Brain microvascular endothelial cell (primary cell): Measurements from ENCODE around the gene PBRM1.

Source experiments
- DNase-seq: peaks from one replicate; pipeline ENCODE4 v3.0.0-alpha.2; 2020
- H3K27ac ChIP-seq: fragments of 250-450 bp; sonication (Bioruptor Pico); 2 replicates; pipeline ENCODE4 v1.5.1; 2020; ENCODE audit warnings: mild to moderate bottlenecking, moderate library complexity
- H3K27me3 ChIP-seq: fragments of 250-450 bp; sonication (Bioruptor Pico); replicated peaks from 2 replicates; pipeline ENCODE4 v1.5.1; 2020; ENCODE audit warnings: mild to moderate bottlenecking
- H3K36me3 ChIP-seq: fragments of 250-450 bp; sonication (Bioruptor Pico); replicated peaks from 2 replicates; pipeline ENCODE4 v1.5.1; 2020; ENCODE audit warnings: mild to moderate bottlenecking
- H3K4me3 ChIP-seq: 2 replicates; pipeline ENCODE4 v1.5.1; 2011; ENCODE audit warnings: low read depth, mild to moderate bottlenecking, control low read depth, low read length, moderate library complexity
- in situ Hi-C: cut with HindIII; loops from 2 replicates; pipeline ENCODE4 v1.10.0; 2017; ENCODE audit warnings: low sequenced_read_pairs, low pct_ligation_motif_present
- TF ChIP-seq, protein P1 (sequence below): IDR thresholded peaks from 2 replicates; pipeline ENCODE4 v1.5.1; 2011; ENCODE audit warnings: low read depth, mild to moderate bottlenecking, moderate library complexity, low read length, control low read depth, inconsistent platforms; ENCODE audit errors: missing control alignments

Gene PBRM1

GRCh38 chr3:52660046-52660445, 25.7 kb downstream of the PBRM1 start:
- no peak overlapping the region for H3K27ac ChIP-seq
- TF ChIP-seq, protein P1, sequence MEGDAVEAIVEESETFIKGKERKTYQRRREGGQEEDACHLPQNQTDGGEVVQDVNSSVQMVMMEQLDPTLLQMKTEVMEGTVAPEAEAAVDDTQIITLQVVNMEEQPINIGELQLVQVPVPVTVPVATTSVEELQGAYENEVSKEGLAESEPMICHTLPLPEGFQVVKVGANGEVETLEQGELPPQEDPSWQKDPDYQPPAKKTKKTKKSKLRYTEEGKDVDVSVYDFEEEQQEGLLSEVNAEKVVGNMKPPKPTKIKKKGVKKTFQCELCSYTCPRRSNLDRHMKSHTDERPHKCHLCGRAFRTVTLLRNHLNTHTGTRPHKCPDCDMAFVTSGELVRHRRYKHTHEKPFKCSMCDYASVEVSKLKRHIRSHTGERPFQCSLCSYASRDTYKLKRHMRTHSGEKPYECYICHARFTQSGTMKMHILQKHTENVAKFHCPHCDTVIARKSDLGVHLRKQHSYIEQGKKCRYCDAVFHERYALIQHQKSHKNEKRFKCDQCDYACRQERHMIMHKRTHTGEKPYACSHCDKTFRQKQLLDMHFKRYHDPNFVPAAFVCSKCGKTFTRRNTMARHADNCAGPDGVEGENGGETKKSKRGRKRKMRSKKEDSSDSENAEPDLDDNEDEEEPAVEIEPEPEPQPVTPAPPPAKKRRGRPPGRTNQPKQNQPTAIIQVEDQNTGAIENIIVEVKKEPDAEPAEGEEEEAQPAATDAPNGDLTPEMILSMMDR: no peak
- peaks cover 55% of the 10 kb centered on the region for H3K36me3 ChIP-seq

GRCh38 chr3:52655895-52656294, 29.8 kb downstream of the PBRM1 start:
- no peak overlapping the region for H3K27ac ChIP-seq
- H3K27me3 ChIP-seq: no peaks in the 10 kb centered on the region
- DNase-seq: no peak
- TF ChIP-seq, protein P1: no peak
- no peak overlapping the region for H3K4me3 ChIP-seq
- in situ Hi-C loops: no loop called here
- H3K36me3 ChIP-seq: peaks cover 68% of the 10 kb centered on the region

More at GRCh38 chr3:52660046-52660445, 25.7 kb downstream of the PBRM1 start:
- DNase-seq: no peak
- in situ Hi-C loops: no loop called here
- Histone ChIP-seq H3K27me3 (no peaks in the 10 kb centered on the region), H3K4me3 (no peak overlapping the region)

DNA sequence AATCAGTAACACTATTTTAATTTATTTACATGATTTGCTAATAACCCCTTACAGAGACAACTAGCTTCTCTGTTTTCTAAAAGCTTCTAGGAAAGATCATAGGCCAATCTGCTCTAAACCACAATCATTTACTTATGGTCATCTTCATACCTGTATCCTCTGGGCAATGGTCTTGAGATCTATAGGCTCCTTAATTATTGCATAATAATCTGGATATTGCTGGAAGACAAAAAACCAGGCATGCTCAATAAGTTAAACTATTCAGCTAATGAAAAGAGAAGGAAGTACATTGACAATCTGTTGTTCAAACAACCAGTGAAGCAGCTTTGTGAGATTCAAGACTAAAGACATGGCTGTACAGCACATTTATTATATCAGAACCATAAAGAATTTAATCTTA, 34.1 kb downstream of the PBRM1 start:
- in situ Hi-C loops: no loop called here
- Histone ChIP-seq H3K36me3 (peaks cover 57% of the 10 kb centered on the region), H3K27me3 (no peaks in the 10 kb centered on the region), H3K27ac (no peak overlapping the region), H3K4me3 (no peak overlapping the region)
- DNase-seq: no peak
- TF ChIP-seq, protein P1: no peak

DNA sequence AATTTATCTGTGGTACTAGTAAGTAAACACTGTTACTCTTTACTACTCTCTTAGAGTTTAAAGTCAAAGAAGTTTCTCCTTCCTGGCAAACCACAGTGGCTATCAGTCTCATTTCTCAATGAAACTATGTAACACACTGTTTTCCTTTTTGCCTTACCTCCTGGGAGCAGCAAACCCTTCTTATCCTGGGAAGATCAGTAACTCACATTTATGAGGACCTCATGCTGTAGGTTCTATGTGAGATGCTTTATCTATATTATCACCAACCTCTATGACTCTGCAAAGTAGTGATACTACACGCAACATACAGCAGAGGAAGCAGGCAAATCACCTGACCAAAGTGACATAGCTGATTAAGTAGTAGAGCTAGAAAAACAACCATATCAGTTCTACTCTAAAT, 35.3 kb downstream of the PBRM1 start:
- Histone ChIP-seq H3K27me3 (no peaks in the 10 kb centered on the region), H3K27ac (peak overlapping the region; percentile 30), H3K4me3 (no peak overlapping the region), H3K36me3 (peaks cover 49% of the 10 kb centered on the region)
- peak; percentile 3 for DNase-seq
- in situ Hi-C loops: no loop called here
- TF ChIP-seq, protein P1: no peak

DNA sequence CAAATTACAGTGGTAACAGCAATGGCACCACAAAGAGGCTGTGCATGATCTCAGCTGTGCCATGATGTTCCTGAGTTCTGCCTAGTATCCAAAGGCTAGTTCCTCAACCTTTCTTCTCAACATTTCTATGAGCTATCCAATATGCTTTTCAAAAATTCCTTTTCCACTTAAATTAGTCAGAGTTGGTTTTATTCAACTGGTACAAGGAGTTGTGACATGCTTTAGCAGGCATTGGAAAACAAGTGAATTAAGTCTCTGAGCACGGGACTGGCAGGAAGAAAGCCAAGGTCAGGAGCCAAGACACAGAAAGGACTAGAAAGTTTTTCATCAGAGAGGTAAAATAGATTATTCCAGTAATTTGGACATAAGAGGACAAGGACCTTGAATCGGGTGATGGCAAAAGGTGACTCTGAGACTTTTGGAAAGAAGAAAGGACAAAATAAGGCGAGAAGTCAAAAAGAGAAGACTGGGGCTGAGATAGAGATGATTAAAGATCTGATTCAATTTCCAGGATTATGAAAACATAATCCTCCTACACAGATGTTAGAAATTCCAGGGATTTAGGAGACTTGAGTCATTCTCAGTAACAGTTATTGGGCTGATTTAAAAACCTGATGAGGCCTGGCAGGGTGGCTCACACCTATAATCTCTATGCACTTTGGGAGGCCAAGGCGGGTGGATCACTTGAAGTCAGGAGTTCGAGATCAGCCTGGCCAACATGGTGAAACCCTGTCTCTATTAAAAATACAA, 36.1 kb downstream of the PBRM1 start:
- no peaks in the 10 kb centered on the region for H3K27me3 ChIP-seq
- no peak overlapping the region for H3K4me3 ChIP-seq
- in situ Hi-C loops: no loop called here
- peaks cover 49% of the 10 kb centered on the region for H3K36me3 ChIP-seq
- no peak for DNase-seq
- TF ChIP-seq, protein P1: no peak
- peak overlapping the region; percentile 24 for H3K27ac ChIP-seq

GRCh38 chr3:52645549-52645948, 40.2 kb downstream of the PBRM1 start:
- Histone ChIP-seq H3K27ac (no peak overlapping the region), H3K36me3 (peaks cover 47% of the 10 kb centered on the region), H3K27me3 (no peaks in the 10 kb centered on the region), H3K4me3 (no peak overlapping the region)
- in situ Hi-C loops: no loop called here
- TF ChIP-seq, protein P1: no peak
- DNase-seq: no peak
